ENCODE data around the gene SLC24A3.
A peak's percentile ranks its signal among the peaks of the same experiment; 100 is the strongest.

Gene SLC24A3

DNA sequence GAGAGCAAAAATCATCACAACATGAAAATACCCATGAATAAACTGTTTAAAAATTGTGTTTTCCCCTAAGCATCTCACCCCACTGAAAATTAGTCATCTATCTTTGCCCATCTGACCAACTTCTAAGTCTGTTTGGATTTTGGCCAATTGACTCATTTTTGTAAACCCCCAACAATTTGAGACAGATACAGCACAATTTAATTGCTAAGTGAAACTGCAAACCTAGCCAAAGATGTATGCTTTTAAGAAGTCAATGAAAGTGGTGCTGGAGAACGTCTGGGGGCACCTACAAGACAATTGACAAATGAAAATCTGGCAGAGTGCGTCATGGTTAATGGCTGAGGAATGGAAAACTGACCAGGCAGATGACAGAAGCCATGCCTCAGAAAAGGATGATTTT, 30.9 kb upstream of the SLC24A3 start:
- peak; percentile 56 for TF ChIP-seq ISL1 (CRISPR knock-in tag; IDR thresholded peaks at IDR 0.05)
- no peak for TF ChIP-seq ZNF70 (CRISPR knock-in tag; IDR thresholded peaks at IDR 0.05)
- no peak for TF ChIP-seq GLIS3 (CRISPR knock-in tag; IDR thresholded peaks at IDR 0.05)

DNA sequence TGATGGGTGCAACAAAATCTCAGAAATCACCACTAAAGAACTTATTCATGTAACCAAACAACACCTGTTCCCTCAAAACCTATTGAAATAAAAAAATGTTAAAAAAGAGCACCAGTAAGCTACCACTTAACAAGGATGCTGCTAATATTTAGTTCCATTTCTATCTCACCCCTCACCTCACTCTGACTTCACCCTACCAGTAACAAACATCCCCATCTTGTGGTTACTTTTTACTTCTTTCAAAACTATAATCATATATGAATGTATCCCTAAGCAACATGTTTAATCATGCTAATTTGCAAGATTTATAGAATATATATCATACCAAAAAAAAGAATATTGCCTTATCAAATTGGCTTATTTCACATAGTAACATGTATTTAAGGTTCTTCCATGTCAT, 27.4 kb upstream of the SLC24A3 start:
- TF ChIP-seq ZFP3 (CRISPR knock-in tag; IDR thresholded peaks at IDR 0.05) (no peak), ZFP30 (CRISPR knock-in tag; IDR thresholded peaks at IDR 0.05) (no peak), CSDC2 (CRISPR knock-in tag; IDR thresholded peaks at IDR 0.05) (no peak), BACH2 (CRISPR knock-in tag; IDR thresholded peaks at IDR 0.05; ENCODE audit: borderline replicate concordance) (no peak), ZNF8 (CRISPR knock-in tag; IDR thresholded peaks at IDR 0.05) (no peak), SNAI2 (CRISPR knock-in tag; IDR thresholded peaks at IDR 0.05) (no peak), ESRRG (CRISPR knock-in tag; IDR thresholded peaks at IDR 0.05) (no peak), ZC3H10 (CRISPR knock-in tag; IDR thresholded peaks at IDR 0.05) (no peak), TCF4 (CRISPR knock-in tag; IDR thresholded peaks at IDR 0.05; ENCODE audit: borderline replicate concordance) (no peak), OSR1 (CRISPR knock-in tag; IDR thresholded peaks at IDR 0.05) (no peak), TOX (CRISPR knock-in tag; IDR thresholded peaks at IDR 0.05; ENCODE audit: borderline replicate concordance) (no peak), ISL1 (CRISPR knock-in tag; IDR thresholded peaks at IDR 0.05) (no peak), ZNF565 (CRISPR knock-in tag; conservative IDR thresholded peaks at IDR 0.05; ENCODE audit: low read depth) (no peak)
- TF ChIP-seq, protein P1, sequence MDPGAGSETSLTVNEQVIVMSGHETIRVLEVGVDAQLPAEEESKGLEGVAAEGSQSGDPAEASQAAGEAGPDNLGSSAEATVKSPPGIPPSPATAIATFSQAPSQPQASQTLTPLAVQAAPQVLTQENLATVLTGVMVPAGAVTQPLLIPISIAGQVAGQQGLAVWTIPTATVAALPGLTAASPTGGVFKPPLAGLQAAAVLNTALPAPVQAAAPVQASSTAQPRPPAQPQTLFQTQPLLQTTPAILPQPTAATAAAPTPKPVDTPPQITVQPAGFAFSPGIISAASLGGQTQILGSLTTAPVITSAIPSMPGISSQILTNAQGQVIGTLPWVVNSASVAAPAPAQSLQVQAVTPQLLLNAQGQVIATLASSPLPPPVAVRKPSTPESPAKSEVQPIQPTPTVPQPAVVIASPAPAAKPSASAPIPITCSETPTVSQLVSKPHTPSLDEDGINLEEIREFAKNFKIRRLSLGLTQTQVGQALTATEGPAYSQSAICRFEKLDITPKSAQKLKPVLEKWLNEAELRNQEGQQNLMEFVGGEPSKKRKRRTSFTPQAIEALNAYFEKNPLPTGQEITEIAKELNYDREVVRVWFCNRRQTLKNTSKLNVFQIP (CRISPR knock-in tag; IDR thresholded peaks at IDR 0.05; ENCODE audit: borderline replicate concordance, low read depth), result no peak
- no peak for ATAC-seq

More for the DNA sequence above, 30.9 kb upstream of the SLC24A3 start:
- no peak for ATAC-seq

DNA sequence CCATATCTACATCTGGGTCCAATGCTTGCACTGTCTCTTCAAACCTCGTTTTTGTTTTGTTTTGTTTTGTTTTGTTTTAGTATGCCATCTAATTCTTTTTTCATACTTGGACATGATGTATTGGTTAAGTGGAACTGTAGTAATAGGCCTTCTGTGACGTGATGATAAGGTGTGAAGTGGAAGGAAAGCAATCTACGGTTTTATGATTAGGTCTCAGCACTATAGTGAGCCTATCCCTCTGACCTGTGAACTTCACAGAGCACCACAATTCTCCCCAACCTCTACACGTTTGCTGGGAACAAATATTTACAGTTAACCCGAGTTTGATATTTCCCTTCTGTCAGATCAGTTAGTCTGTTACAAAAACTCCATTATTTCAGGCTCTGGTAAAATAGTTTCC, 19.1 kb upstream of the SLC24A3 start:
- TF ChIP-seq ZNF8 (CRISPR knock-in tag; IDR thresholded peaks at IDR 0.05) (no peak), ESRRG (CRISPR knock-in tag; IDR thresholded peaks at IDR 0.05) (no peak), SNAI2 (CRISPR knock-in tag; IDR thresholded peaks at IDR 0.05) (no peak), BACH2 (CRISPR knock-in tag; IDR thresholded peaks at IDR 0.05; ENCODE audit: borderline replicate concordance) (no peak), GLIS3 (CRISPR knock-in tag; IDR thresholded peaks at IDR 0.05) (no peak), TCF4 (CRISPR knock-in tag; IDR thresholded peaks at IDR 0.05; ENCODE audit: borderline replicate concordance) (no peak), ZNF565 (CRISPR knock-in tag; conservative IDR thresholded peaks at IDR 0.05; ENCODE audit: low read depth) (no peak), RARB (CRISPR knock-in tag; IDR thresholded peaks at IDR 0.05) (no peak), ZFP3 (CRISPR knock-in tag; IDR thresholded peaks at IDR 0.05) (no peak), ZNF70 (CRISPR knock-in tag; IDR thresholded peaks at IDR 0.05) (no peak), ARNTL (CRISPR knock-in tag; IDR thresholded peaks at IDR 0.05; ENCODE audit: borderline replicate concordance, low read depth) (no peak), TOX (CRISPR knock-in tag; IDR thresholded peaks at IDR 0.05; ENCODE audit: borderline replicate concordance) (no peak), ISL1 (CRISPR knock-in tag; IDR thresholded peaks at IDR 0.05) (no peak), OSR1 (CRISPR knock-in tag; IDR thresholded peaks at IDR 0.05) (no peak)
- TF ChIP-seq, protein P1 (CRISPR knock-in tag; IDR thresholded peaks at IDR 0.05; ENCODE audit: borderline replicate concordance, low read depth), result no peak
- TF ChIP-seq, protein P2, sequence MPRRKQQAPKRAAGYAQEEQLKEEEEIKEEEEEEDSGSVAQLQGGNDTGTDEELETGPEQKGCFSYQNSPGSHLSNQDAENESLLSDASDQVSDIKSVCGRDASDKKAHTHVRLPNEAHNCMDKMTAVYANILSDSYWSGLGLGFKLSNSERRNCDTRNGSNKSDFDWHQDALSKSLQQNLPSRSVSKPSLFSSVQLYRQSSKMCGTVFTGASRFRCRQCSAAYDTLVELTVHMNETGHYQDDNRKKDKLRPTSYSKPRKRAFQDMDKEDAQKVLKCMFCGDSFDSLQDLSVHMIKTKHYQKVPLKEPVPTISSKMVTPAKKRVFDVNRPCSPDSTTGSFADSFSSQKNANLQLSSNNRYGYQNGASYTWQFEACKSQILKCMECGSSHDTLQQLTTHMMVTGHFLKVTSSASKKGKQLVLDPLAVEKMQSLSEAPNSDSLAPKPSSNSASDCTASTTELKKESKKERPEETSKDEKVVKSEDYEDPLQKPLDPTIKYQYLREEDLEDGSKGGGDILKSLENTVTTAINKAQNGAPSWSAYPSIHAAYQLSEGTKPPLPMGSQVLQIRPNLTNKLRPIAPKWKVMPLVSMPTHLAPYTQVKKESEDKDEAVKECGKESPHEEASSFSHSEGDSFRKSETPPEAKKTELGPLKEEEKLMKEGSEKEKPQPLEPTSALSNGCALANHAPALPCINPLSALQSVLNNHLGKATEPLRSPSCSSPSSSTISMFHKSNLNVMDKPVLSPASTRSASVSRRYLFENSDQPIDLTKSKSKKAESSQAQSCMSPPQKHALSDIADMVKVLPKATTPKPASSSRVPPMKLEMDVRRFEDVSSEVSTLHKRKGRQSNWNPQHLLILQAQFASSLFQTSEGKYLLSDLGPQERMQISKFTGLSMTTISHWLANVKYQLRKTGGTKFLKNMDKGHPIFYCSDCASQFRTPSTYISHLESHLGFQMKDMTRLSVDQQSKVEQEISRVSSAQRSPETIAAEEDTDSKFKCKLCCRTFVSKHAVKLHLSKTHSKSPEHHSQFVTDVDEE (CRISPR knock-in tag; IDR thresholded peaks at IDR 0.05), result no peak
- TF ChIP-seq, protein P3, sequence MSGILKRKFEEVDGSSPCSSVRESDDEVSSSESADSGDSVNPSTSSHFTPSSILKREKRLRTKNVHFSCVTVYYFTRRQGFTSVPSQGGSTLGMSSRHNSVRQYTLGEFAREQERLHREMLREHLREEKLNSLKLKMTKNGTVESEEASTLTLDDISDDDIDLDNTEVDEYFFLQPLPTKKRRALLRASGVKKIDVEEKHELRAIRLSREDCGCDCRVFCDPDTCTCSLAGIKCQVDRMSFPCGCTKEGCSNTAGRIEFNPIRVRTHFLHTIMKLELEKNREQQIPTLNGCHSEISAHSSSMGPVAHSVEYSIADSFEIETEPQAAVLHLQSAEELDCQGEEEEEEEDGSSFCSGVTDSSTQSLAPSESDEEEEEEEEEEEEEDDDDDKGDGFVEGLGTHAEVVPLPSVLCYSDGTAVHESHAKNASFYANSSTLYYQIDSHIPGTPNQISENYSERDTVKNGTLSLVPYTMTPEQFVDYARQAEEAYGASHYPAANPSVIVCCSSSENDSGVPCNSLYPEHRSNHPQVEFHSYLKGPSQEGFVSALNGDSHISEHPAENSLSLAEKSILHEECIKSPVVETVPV (CRISPR knock-in tag; IDR thresholded peaks at IDR 0.05), result no peak
- TF ChIP-seq, protein P4, sequence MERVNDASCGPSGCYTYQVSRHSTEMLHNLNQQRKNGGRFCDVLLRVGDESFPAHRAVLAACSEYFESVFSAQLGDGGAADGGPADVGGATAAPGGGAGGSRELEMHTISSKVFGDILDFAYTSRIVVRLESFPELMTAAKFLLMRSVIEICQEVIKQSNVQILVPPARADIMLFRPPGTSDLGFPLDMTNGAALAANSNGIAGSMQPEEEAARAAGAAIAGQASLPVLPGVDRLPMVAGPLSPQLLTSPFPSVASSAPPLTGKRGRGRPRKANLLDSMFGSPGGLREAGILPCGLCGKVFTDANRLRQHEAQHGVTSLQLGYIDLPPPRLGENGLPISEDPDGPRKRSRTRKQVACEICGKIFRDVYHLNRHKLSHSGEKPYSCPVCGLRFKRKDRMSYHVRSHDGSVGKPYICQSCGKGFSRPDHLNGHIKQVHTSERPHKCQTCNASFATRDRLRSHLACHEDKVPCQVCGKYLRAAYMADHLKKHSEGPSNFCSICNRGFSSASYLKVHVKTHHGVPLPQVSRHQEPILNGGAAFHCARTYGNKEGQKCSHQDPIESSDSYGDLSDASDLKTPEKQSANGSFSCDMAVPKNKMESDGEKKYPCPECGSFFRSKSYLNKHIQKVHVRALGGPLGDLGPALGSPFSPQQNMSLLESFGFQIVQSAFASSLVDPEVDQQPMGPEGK (CRISPR knock-in tag; IDR thresholded peaks at IDR 0.05; ENCODE audit: borderline replicate concordance), result no peak
- no peak for ATAC-seq
